ENCODE results near the gene EXO1.

Gene EXO1

GRCh38 chr1:241900381-241900780 is 52.4 kb downstream of the EXO1 start:
- TF ChIP-seq CTCF (IDR thresholded peaks at IDR 0.05; ENCODE audit: poor library complexity, severe bottlenecking), result no peak
- H3K36me3 ChIP-seq (ENCODE audit: low read depth), result no peaks in the 10 kb centered on the region
- ATAC-seq (ENCODE audit: low read depth), result no peak
- H3K4me3 ChIP-seq (ENCODE audit: severe bottlenecking), result no peak overlapping the region
- no peaks in the 10 kb centered on the region for H3K27me3 ChIP-seq (ENCODE audit: insufficient read depth, poor library complexity, severe bottlenecking)
- H3K27ac ChIP-seq (ENCODE audit: poor library complexity, severe bottlenecking), result no peak overlapping the region
- no peak for DNase-seq (ENCODE audit: low spot score)
- H3K4me1 ChIP-seq (ENCODE audit: insufficient read depth, poor library complexity, severe bottlenecking), result no peaks in the 10 kb centered on the region
- H3K9me3 ChIP-seq (ENCODE audit: severe bottlenecking), result no peaks in the 10 kb centered on the region

GRCh38 chr1:241902391-241903065 is 54.5 kb downstream of the EXO1 start:
- H3K9me3 ChIP-seq (ENCODE audit: severe bottlenecking), result no peaks in the 10 kb centered on the region
- no peaks in the 10 kb centered on the region for H3K36me3 ChIP-seq (ENCODE audit: low read depth)
- H3K27me3 ChIP-seq (ENCODE audit: insufficient read depth, poor library complexity, severe bottlenecking), result no peaks in the 10 kb centered on the region
- no peak overlapping the region for H3K27ac ChIP-seq (ENCODE audit: poor library complexity, severe bottlenecking)
- DNase-seq (ENCODE audit: low spot score) (no peak), ATAC-seq (ENCODE audit: low read depth) (no peak)
- no peak overlapping the region for H3K4me3 ChIP-seq (ENCODE audit: severe bottlenecking)
- TF ChIP-seq CTCF (IDR thresholded peaks at IDR 0.05; ENCODE audit: poor library complexity, severe bottlenecking), result no peak
- no peaks in the 10 kb centered on the region for H3K4me1 ChIP-seq (ENCODE audit: insufficient read depth, poor library complexity, severe bottlenecking)

- no peaks in the 10 kb centered on the region for H3K36me3 ChIP-seq (ENCODE audit: low read depth)
- DNase-seq (ENCODE audit: low spot score), result no peak
These were observed 68.2 kb downstream of the EXO1 start for GRCh38 chr1:241916196-241916595.

GRCh38 chr1:241917487-241917886 is 69.5 kb downstream of the EXO1 start:
- peaks cover 6% of the 10 kb centered on the region for H3K4me1 ChIP-seq (ENCODE audit: insufficient read depth, poor library complexity, severe bottlenecking)
- no peak overlapping the region for H3K4me3 ChIP-seq (ENCODE audit: severe bottlenecking)
- H3K9me3 ChIP-seq (ENCODE audit: severe bottlenecking), result no peaks in the 10 kb centered on the region
- DNase-seq (ENCODE audit: low spot score), result no peak
- ATAC-seq (ENCODE audit: low read depth), result no peak
- no peaks in the 10 kb centered on the region for H3K27me3 ChIP-seq (ENCODE audit: insufficient read depth, poor library complexity, severe bottlenecking)
- H3K27ac ChIP-seq (ENCODE audit: poor library complexity, severe bottlenecking), result no peak overlapping the region
- no peak for TF ChIP-seq CTCF (IDR thresholded peaks at IDR 0.05; ENCODE audit: poor library complexity, severe bottlenecking)
- no peaks in the 10 kb centered on the region for H3K36me3 ChIP-seq (ENCODE audit: low read depth)

More at GRCh38 chr1:241916196-241916595, 68.2 kb downstream of the EXO1 start:
- H3K27me3 ChIP-seq (ENCODE audit: insufficient read depth, poor library complexity, severe bottlenecking), result no peaks in the 10 kb centered on the region
- H3K4me1 ChIP-seq (ENCODE audit: insufficient read depth, poor library complexity, severe bottlenecking), result peaks cover 6% of the 10 kb centered on the region
- no peak overlapping the region for H3K4me3 ChIP-seq (ENCODE audit: severe bottlenecking)
- H3K9me3 ChIP-seq (ENCODE audit: severe bottlenecking), result peaks cover 1% of the 10 kb centered on the region
- H3K27ac ChIP-seq (ENCODE audit: poor library complexity, severe bottlenecking), result no peak overlapping the region
- no peak for ATAC-seq (ENCODE audit: low read depth)
- no peak for TF ChIP-seq CTCF (IDR thresholded peaks at IDR 0.05; ENCODE audit: poor library complexity, severe bottlenecking)

GRCh38 chr1:241918879-241919278 is 70.9 kb downstream of the EXO1 start:
- peaks cover 6% of the 10 kb centered on the region for H3K4me1 ChIP-seq (ENCODE audit: insufficient read depth, poor library complexity, severe bottlenecking)
- TF ChIP-seq CTCF (IDR thresholded peaks at IDR 0.05; ENCODE audit: poor library complexity, severe bottlenecking), result no peak
- no peak for DNase-seq (ENCODE audit: low spot score)
- no peaks in the 10 kb centered on the region for H3K27me3 ChIP-seq (ENCODE audit: insufficient read depth, poor library complexity, severe bottlenecking)
- peak; percentile 78 for ATAC-seq (ENCODE audit: low read depth)
- H3K36me3 ChIP-seq (ENCODE audit: low read depth), result no peaks in the 10 kb centered on the region
- no peak overlapping the region for H3K27ac ChIP-seq (ENCODE audit: poor library complexity, severe bottlenecking)
- no peaks in the 10 kb centered on the region for H3K9me3 ChIP-seq (ENCODE audit: severe bottlenecking)
- H3K4me3 ChIP-seq (ENCODE audit: severe bottlenecking), result no peak overlapping the region

Measured in RWPE2 (cell line).